UCSD-AML1 (cell line): ENCODE measurements around the gene UBE2J2.
A peak's percentile ranks its signal among the peaks of the same experiment; 100 is the strongest.

Experiments used
- DNase-seq: peaks from one replicate; lab custom pipeline; 2025; ENCODE audit not compliant: unreplicated experiment; lab: John Stamatoyannopoulos, UW

UBE2J2 gene

GRCh38 chr1:1281533-1282321 lies 8.1 kb upstream of the UBE2J2 start:
- no peak for DNase-seq

DNA sequence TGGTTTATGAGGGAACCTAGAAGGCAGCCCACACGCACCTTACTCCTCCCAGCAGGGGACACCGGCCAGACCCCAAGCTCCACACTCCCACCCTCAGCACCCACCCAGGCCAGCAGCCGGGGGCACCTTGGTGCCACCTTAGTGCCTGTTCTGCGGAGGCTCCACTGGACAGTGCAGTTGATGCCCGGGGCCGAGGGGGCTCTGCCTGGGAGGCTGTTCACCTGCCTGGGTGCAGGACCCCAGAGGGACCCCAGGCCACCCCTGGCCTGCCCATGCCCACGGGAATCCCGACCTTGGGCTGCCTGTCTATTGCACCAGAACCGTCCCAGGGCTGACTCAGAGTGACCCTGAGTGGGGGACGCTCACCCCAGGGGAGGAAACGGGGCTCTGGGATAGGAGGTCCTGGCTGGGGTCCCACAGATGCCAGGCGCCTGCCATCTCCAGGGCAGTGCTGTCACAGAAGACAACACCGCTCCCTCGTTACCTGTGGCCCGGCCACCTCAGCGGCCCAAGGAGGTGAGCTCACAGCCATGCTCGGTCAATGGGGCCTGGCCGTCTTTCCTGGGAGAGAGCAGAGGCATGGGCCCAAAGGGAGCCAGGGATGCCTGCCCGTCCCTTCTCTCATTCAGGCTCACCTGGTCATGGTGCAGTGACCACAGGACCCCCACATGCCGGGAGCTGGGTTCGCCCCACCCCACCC lies 7.3 kb upstream of the UBE2J2 start:
- DNase-seq: no peak

DNA sequence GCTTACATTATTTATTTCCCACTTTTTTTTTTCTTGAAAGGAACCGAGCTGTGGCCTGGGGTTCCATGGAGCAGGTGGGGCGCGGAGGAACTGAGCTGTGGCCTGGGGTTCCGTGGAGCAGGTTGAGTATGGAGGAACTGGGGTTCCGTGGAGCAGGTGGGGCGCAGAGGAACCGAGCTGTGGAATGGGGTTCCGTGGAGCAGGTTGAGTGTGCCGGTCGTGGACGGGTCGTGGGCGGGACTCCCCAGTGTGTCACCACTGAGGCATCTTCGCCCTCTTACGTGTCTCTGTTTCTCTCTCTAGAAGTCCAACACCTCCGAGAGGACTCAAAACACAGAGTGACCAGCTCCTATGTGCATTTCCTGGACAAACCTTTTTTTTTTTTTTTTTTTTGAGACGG lies 5.4 kb upstream of the UBE2J2 start:
- DNase-seq: no peak

- no peak for DNase-seq
Measured at GRCh38 chr1:1278620-1279019, 5.0 kb upstream of the UBE2J2 start.

GRCh38 chr1:1275836-1276235 lies 2.2 kb upstream of the UBE2J2 start:
- DNase-seq: no peak

- DNase-seq: no peak
Measured at GRCh38 chr1:1274931-1275431, 1.3 kb upstream of the UBE2J2 start.

DNA sequence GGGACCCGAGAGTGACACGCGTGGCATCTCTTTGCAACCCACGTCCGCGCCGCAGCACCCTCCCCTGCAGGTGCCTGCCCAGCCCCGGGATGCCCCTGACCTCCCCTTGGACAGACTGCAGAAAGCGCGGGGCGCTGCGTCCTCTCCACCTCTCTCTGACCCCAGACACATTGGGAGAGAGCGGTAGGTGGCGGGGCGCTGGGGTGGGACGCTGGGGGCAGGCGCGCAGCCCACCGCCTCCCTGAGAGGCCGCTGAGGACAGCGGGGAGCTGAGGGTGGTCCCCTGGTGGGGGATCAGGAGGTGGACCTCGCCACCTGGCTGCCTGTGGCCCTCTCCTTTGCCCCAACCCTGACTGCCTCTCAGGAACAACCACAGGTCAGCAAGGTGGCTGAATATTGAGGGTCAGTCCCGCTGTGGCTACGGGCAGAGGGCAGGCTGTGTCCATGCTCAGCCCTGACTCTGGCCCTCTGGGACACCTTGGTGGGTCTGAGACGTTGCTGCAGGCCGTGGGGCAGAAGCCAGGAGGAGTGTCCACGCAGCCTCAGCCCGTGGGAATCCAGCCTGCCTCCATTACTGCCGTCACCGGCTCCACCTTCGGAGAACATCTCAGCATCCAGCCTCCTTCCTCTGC lies 761 bp upstream of the UBE2J2 start:
- no peak for DNase-seq

GRCh38 chr1:1273209-1273511 lies 494 bp downstream of the UBE2J2 start:
- DNase-seq: no peak

DNA sequence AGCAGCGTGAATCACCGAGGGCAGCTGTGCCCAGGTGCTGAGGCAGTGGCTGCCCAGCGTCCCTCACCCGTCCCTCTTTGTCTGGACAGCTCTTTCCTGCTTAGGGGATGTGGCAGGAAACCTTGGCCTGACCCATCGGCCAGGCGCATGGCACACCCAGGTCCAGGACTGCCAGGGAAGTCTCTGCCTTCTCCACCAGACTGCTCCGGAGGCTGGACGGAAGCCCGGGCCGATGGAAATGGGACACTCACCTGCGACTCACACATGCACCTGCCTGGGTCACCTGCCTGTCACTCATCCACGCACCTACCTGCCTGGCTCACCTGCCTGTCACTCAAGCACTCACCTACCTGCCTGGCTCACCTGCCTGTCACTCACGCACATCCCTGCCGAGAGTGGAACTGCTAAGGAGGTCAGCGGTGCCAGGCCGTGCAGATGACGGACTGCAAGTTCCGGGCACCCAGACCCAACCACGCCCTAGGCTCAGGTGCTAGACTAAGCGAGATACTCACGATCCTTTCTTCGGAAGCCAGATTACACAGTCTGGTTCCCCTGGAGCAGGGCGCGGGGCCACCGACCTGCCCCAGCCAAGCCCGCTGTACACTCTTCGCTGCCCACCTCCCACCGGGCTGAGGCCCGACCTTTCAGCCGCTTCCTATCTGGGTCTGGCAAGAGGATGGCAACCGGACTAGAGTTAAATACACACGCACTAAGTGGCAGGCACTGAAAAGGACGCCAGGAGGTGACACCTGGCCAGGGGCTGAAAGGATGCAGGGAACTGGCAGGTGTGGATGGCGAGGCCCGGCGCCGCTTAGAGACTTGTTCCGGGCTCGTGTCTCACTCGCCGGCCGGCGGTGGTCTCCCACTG lies 1.1 kb downstream of the UBE2J2 start:
- no peak for DNase-seq

- DNase-seq: no peak
Measured at GRCh38 chr1:1270813-1271212, 2.8 kb downstream of the UBE2J2 start.

GRCh38 chr1:1268284-1268682 lies 5.4 kb downstream of the UBE2J2 start:
- no peak for DNase-seq

DNA sequence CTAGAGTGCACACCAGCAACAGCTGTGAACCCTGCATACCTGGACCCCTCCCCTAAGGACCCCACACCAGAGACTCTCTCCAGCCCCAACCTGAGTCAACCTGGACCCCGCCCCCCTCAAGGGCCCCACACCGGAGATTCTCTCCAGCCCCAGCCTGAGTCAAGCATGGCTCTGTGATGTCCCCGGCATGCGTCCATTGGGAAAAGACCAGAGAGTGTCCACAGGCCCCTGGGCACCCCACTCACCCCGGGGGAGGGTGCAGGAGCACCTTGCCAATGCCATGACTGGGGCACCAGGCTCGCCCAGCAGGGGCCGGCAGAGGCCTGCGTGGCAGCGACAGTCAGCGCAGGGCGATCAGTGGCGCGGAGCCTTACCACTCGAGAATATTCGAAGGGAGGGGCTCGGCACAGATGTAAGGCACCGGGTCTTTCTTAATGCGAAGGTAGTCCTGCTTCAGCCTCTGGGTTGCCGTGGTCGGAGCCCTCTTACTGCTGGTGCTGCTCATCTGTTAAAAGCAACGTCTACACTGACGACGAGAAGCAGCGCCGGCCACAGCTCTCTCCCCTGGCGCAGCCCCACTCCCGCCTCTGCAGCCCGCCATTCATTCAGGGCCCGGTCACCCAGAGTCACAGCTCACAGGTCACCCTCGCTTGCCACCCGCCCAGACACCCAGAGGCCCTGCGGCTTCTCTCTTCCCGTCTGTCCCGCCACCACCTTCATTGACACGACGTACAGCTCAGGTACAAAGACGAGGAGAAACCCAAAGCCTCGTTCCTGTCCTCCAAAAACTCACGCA lies 6.0 kb downstream of the UBE2J2 start:
- no peak for DNase-seq

GRCh38 chr1:1264868-1265272 lies 8.8 kb downstream of the UBE2J2 start:
- peak; percentile 19 for DNase-seq

DNA sequence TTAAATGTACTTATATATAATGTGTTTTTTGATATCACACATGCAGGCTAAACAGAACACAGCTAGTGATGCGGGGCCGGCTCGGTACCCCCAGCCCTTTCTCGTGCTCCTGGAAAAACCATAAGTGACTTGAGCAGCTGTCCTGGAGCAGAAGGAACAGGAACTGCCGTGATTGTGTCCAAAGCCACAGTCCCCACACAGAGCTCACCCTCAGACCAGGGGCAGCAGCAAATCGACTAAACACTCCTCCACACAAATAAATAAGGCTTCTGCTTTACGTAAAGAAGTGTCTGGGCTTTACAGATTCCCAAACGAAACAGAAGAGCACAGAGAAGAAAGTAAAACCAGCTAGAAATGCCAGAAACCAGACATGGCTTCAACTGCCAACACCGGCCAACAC lies 9.6 kb downstream of the UBE2J2 start:
- DNase-seq: no peak

- no peak for DNase-seq
Measured at GRCh38 chr1:1262758-1263157, 10.9 kb downstream of the UBE2J2 start.

DNA sequence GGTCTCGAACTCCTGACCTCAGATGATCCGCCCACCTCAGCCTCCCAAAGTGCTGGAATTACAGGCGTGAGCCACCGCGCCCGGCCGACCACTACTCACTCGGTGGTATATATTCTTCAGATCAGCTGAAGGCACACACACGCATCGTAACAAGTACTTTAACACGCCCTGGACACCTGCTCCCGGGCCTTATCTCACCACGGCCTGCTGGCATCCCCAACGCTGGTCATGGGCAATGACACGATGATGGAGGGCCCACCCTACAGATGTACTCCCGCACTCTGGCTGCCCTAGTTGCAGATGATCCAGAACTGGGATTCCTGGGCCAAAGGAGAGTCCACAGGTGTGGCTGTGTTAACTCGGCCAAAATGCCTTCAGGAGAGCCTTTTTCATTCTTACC lies 11.6 kb downstream of the UBE2J2 start:
- DNase-seq: no peak

- DNase-seq: no peak
Measured at GRCh38 chr1:1260843-1261560, 12.7 kb downstream of the UBE2J2 start.

- no peak for DNase-seq
Measured at GRCh38 chr1:1259951-1260600, 13.6 kb downstream of the UBE2J2 start.

DNA sequence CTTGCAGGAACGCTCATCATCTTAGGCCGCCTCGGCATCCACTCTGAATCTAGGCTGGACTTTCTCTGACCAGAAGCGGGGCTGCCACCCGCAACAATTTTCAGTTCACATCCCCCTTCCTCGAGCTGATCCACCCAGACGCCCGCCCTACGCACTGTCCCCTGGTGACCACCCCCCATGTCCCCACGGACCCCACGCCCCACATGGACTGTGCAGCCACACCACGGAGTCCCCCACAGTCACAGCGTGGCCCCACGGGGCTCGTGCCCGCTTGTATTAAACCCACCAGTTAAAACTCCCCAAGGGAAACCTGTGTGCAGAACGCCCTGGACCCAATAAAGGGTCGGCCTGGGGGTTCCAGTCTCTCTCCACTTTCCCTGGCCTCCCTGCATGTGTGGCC lies 14.1 kb downstream of the UBE2J2 start:
- DNase-seq: no peak
